NB4 (cell line): ENCODE measurements around the gene BFAR.

Experiments used
- CTCF ChIP-seq: IDR thresholded peaks from one replicate; pipeline ENCODE4 v1.5.1; 2012; ENCODE audit warnings: low read depth, low read length
- MYC ChIP-seq: IDR thresholded peaks from 2 replicates; pipeline ENCODE4 v1.6.1; 2011; ENCODE audit warnings: low read depth, low read length

- TF ChIP-seq CTCF (no peak), MYC (no peak)
Measured at GRCh38 chr16:14640538-14640937, 7.8 kb downstream of the BFAR start.
